ACC112 (cell line): Measurements from ENCODE around the gene GAPDHS.
A peak's percentile ranks its signal among the peaks of the same experiment; 100 is the strongest.

Source experiments
- H2AFZ ChIP-seq: fragments of 200-600 bp; sonication (generic); one replicate; pipeline ENCODE4 v1.6.0; 2017; ENCODE audit warnings: antibody characterized with exemption, low read length; ENCODE audit not compliant: unreplicated experiment
- H3K27ac ChIP-seq: fragments of 200-600 bp; sonication (generic); 2 replicates; pipeline ENCODE4 v1.5.1; 2014; ENCODE audit warnings: low read depth, mild to moderate bottlenecking, antibody characterized with exemption, low read length, moderate library complexity
- H3K27me3 ChIP-seq: fragments of 200-600 bp; sonication (generic); 2 replicates; pipeline ENCODE4 v1.6.1; 2014; ENCODE audit warnings: mild to moderate bottlenecking, antibody characterized with exemption, low read length, moderate library complexity, mixed read lengths; ENCODE audit not compliant: insufficient read depth
- H3K36me3 ChIP-seq: fragments of 200-600 bp; sonication (generic); 2 replicates; pipeline ENCODE4 v1.6.1; 2016; ENCODE audit warnings: mild to moderate bottlenecking, antibody characterized with exemption, low read length, moderate library complexity, mixed read lengths; ENCODE audit not compliant: insufficient read depth
- H3K4me1 ChIP-seq: fragments of 200-600 bp; sonication (generic); one replicate; pipeline ENCODE4 v1.6.1; 2016; ENCODE audit warnings: low read length, mixed read lengths; ENCODE audit not compliant: insufficient read depth, unreplicated experiment, control insufficient read depth
- H3K4me3 ChIP-seq: fragments of 200-600 bp; sonication (generic); 2 replicates; pipeline ENCODE4 v1.5.1; 2014; ENCODE audit warnings: mild to moderate bottlenecking, low read depth, low read length
- H3K79me2 ChIP-seq: fragments of 200-600 bp; sonication (generic); one replicate; pipeline ENCODE4 v1.6.0; 2016; ENCODE audit warnings: low read length; ENCODE audit not compliant: control insufficient read depth, unreplicated experiment, insufficient read depth

The GAPDHS gene

DNA sequence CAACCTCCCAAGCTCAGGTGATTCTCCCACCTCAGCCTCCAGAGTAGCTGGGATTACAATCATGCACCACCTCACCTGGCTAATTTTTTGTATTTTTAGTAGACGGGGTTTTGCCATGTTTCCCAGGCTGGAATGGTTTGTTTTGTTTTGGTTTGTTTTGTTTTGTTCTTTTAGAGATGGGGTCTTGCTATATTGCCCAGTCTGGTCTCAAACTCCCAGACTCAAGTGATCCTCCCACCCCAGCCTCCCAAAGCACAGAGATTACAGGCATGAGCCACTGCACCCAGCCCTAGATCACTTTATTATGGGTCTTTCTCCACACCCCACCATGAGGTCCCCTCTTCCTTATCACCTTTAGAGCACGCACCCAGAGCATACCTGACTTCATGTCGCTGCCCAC is 35.0 kb upstream of the GAPDHS start:
- Histone ChIP-seq H2AFZ (no peak overlapping the region), H3K27ac (no peak overlapping the region), H3K4me1 (no peaks in the 10 kb centered on the region), H3K4me3 (no peak overlapping the region), H3K36me3 (no peaks in the 10 kb centered on the region), H3K27me3 (no peaks in the 10 kb centered on the region), H3K79me2 (no peaks in the 10 kb centered on the region)

DNA sequence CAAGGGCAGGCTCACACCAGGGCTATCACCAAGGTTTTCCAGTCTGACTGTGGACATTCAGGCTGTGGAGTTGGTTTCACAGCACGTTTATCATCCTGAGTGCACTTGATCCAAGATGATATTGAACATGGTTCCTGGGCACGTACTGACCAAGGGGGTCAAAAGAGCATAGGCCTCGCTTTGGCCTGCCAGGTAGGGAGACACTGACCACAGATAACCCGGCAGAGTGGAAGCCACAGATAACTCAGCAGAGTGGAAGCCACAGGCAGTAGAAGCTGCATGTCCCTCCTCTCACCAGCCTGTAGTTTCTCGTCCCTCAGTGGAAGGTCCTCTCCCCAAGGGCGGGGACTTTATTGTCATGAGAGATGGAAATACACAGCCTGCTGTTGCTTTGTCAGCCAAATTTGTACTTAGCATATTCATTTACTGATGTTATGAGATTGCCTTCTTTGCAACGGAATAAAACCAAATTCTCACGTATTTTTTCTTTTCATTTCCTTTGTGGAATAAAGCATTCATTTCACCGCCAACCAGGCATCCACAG is 34.2 kb upstream of the GAPDHS start:
- Histone ChIP-seq H2AFZ (no peak overlapping the region), H3K79me2 (no peaks in the 10 kb centered on the region), H3K4me1 (no peaks in the 10 kb centered on the region), H3K4me3 (no peak overlapping the region), H3K27ac (no peak overlapping the region), H3K27me3 (no peaks in the 10 kb centered on the region), H3K36me3 (no peaks in the 10 kb centered on the region)

DNA sequence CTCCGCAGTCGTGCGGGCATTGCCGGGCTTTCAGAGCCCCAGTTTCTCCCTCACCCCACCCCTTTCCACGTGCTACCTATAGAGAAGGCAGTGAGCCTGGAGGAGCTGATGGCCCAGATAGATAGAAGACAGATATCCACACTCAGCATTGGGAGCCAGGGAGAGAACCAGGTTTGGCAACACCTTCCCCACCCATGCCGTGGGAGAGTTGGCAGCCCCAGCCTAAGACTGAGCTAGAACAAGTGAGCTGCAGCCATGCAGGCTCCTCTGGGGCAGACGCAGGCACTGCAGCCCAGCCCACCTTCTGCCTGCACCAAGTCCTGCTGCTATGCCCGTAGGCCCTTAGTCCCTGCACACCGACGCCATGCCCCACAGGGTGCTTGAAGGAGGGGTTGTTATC is 32.6 kb upstream of the GAPDHS start:
- Histone ChIP-seq H3K4me1 (no peaks in the 10 kb centered on the region), H2AFZ (no peak overlapping the region), H3K27ac (no peak overlapping the region), H3K36me3 (no peaks in the 10 kb centered on the region), H3K79me2 (no peaks in the 10 kb centered on the region), H3K4me3 (no peak overlapping the region), H3K27me3 (no peaks in the 10 kb centered on the region)

DNA sequence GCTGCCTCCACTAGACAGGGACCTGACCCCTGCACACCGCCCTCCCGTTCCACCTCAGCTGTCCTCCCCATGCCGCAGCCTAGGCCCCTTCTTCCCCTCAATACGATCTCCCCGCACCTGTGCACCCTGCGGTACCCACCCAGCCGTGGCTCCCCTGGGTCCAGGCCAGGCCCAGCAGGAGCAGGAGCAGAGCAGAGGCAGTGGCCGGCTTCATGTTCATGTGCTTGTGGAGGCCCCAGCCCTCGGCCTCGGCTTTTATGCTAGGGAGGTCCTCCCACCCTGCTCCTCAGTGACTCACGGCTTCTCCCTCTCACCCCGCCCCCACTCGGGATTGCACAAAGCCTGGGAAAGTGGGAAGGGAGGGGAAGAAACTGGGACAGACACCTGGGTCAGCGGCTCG is 31.6 kb upstream of the GAPDHS start:
- no peaks in the 10 kb centered on the region for H3K27me3 ChIP-seq
- H3K4me1 ChIP-seq = no peaks in the 10 kb centered on the region
- no peaks in the 10 kb centered on the region for H3K36me3 ChIP-seq
- no peak overlapping the region for H2AFZ ChIP-seq
- H3K4me3 ChIP-seq = no peak overlapping the region
- no peaks in the 10 kb centered on the region for H3K79me2 ChIP-seq
- H3K27ac ChIP-seq = no peak overlapping the region

DNA sequence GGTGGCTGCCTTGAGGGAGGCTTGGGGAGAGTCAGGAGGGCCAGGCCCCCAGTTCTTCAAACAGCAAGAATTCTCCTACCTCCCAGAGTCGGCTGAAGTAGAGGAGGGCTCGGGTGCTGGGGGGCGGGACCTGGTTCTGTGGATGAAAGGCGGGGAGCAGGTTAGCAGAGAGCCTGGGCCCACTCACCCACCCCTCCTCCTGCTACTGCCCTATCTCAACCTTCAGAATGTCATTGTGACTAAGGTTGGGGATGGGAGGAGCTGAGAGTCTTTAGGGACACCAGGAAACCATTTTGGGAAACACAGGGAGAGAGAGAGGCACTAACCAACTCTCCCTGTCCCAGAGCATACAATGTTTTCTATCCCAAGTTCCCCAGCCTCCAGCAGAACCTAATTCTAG is 30.5 kb upstream of the GAPDHS start:
- Histone ChIP-seq H3K4me1 (no peaks in the 10 kb centered on the region), H3K36me3 (no peaks in the 10 kb centered on the region), H3K27me3 (no peaks in the 10 kb centered on the region), H3K27ac (no peak overlapping the region), H3K4me3 (no peak overlapping the region), H2AFZ (no peak overlapping the region), H3K79me2 (no peaks in the 10 kb centered on the region)

DNA sequence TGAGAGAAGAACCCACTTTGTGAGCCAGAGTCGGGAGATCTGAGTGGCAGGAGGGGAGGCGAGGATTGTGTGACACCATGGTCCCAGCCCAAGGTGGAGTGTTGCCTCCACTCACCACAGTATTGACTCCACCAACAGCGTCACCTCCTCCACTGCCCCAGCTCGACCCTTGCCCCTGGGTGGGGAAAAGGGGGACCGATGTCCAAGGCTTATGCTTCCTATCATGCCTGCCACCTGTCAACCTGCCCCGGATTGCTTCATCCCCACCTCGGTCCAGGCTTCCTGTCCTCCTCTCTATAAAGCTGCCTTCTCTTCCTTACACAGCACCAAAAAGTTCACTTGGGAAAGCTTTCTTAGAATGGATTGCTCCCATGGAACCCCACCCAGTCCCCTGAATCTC is 27.2 kb upstream of the GAPDHS start:
- Histone ChIP-seq H3K79me2 (no peaks in the 10 kb centered on the region), H3K27ac (no peak overlapping the region), H3K36me3 (no peaks in the 10 kb centered on the region), H3K4me3 (no peak overlapping the region), H3K4me1 (no peaks in the 10 kb centered on the region), H2AFZ (no peak overlapping the region), H3K27me3 (no peaks in the 10 kb centered on the region)

DNA sequence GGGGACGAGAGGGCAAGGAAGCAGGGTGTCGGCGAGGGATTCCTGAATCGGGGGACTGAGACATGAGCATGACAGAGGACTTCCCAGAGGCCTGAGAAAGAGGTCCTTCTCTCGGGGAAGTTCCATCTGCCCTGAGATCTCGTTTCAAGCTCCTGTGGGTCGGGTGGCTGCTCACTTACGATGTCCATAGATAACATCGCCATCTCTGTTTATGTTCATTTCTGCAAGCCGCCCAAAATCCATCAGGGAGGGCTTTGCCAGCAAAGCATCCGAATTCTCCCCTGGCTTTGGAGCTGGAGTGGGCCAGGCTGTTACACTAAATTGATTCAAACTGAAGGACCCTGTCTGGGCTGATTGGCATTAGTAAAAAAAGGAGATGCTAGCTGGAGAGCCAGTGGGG is 25.7 kb upstream of the GAPDHS start:
- no peaks in the 10 kb centered on the region for H3K79me2 ChIP-seq
- H2AFZ ChIP-seq = no peak overlapping the region
- H3K4me1 ChIP-seq = no peaks in the 10 kb centered on the region
- no peaks in the 10 kb centered on the region for H3K27me3 ChIP-seq
- no peaks in the 10 kb centered on the region for H3K36me3 ChIP-seq
- H3K27ac ChIP-seq = no peak overlapping the region
- no peak overlapping the region for H3K4me3 ChIP-seq

DNA sequence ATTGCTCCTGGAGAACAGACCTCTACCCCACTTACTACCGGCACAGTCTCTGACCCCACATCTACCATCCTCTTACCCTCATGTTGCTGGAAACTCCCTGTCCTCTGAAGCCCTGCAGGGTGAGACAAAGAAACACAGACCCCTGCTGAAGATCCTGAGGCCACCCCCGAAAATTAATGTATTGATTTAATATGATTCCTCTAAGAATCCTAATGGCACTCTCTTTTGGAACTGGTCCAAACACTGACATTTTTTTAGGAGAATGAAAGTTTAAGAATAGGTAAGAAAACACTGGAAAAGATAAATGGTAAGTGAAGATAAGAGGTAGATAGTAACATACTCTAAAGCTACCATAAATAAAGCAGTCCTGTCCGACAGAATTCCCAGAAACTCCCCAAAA is 25.1 kb upstream of the GAPDHS start:
- H2AFZ ChIP-seq = no peak overlapping the region
- no peaks in the 10 kb centered on the region for H3K36me3 ChIP-seq
- no peaks in the 10 kb centered on the region for H3K4me1 ChIP-seq
- H3K79me2 ChIP-seq = no peaks in the 10 kb centered on the region
- H3K4me3 ChIP-seq = no peak overlapping the region
- no peaks in the 10 kb centered on the region for H3K27me3 ChIP-seq
- no peak overlapping the region for H3K27ac ChIP-seq

DNA sequence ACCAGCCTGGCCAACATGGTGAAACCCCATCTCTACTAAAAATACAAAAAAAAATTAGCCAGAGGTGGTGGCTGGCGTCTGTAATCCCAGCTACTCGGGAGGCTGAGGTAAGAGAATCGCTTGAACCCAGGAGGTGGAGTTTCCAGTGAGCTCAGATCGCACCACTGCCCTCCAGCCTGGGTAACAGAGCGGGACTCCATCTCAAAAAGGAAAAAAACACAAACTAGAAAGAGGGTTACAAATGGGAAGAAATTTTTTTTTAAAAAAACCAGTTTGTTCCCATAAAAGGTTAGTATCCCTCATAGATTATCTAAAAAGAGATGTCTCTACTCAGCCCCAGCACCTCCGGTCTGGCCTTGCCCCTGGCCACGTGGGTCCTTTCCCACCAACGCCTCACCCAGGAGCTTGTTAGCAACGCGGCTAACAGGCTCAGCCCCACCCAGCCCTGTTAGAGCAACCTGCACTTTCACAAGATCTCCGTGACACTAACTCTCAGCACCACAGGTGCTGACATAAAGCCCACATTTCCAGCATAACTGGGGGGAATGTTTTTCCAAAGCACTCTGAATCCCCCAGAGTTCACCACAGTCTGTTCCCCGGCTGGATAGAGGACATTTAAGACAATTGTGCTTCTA is 24.1 kb upstream of the GAPDHS start:
- Histone ChIP-seq H3K27me3 (no peaks in the 10 kb centered on the region), H2AFZ (peak overlapping the region; percentile 22), H3K36me3 (no peaks in the 10 kb centered on the region), H3K27ac (no peak overlapping the region), H3K4me1 (peaks cover 9% of the 10 kb centered on the region), H3K4me3 (peak overlapping the region; percentile 74), H3K79me2 (no peaks in the 10 kb centered on the region)

DNA sequence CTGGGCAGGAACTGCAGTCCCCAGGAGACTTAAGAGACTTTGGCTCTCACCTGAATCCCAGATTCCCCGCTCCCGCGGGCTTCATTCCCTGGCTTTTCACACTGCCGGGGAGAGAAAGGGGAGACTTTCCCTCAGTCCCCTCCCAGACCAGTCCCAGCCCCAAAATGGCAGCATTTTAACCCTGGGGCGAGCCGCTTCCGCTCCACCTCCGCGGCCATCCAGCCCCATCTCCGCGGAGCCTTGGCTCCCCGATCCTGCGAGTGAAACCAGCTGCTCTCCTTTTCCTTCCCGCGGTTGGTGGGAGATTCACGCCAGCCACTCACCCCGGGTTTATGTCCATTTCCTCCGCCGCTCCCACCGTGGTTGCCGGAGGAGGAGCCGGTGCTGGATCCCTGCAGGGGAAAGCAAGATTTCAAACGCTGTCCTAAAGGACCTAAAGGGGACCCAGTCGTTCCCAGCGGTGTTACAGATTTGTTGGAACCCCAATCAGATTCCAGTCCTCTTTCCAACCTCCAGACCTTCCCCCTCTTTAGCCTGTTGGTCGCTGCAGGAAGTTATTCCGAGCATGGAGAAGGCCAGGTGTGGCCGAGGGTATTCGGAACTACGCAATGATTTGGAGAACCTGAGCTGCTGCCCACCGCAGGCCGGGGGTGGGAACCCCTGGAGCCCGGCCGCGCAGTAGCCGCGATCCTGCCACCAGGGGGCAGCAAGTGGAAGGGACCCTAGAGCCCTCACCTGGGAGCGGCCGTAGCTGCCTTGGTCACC is 23.2 kb upstream of the GAPDHS start:
- Histone ChIP-seq H3K79me2 (no peaks in the 10 kb centered on the region), H3K4me1 (peaks cover 13% of the 10 kb centered on the region), H2AFZ (peak overlapping the region; percentile 4), H3K27ac (no peak overlapping the region), H3K27me3 (no peaks in the 10 kb centered on the region), H3K36me3 (no peaks in the 10 kb centered on the region), H3K4me3 (peak overlapping the region; percentile 74)

DNA sequence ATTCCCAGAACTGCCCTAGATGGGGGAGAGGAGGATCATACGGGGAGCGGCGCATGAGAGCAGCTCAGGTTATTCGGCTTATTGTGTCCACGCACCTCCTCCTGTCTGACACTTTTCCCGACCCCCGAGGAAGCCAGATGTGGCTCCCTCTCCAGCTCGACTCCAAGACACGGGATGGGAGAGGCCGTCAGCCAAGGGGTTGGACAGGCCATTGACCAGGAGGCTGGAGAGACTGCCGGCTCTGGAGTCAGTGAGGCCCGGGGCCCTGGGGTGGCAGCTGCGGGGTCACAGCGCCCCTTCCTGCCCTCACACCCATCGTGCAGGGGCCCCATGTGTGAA is 22.7 kb upstream of the GAPDHS start:
- H3K79me2 ChIP-seq = no peaks in the 10 kb centered on the region
- peak overlapping the region; percentile 74; the same call in 1 of the 2 replicates for H3K4me3 ChIP-seq
- peaks cover 13% of the 10 kb centered on the region for H3K4me1 ChIP-seq
- no peak overlapping the region for H2AFZ ChIP-seq
- H3K27me3 ChIP-seq = no peaks in the 10 kb centered on the region
- no peak overlapping the region for H3K27ac ChIP-seq
- no peaks in the 10 kb centered on the region for H3K36me3 ChIP-seq
